Measurements from ENCODE around the gene GDPD4.

- TF ChIP-seq CTCF (IDR thresholded peaks at IDR 0.05) (no peak), POLR2AphosphoS5 (IDR thresholded peaks at IDR 0.05) (no peak)
These were observed 41.8 kb downstream of the GDPD4 start for GRCh38 chr11:77259641-77260040.

All from esophagus muscularis mucosa (tissue), 3 donors.